HL-60 (cell line): ENCODE results near the gene TTC28.

Experiments
- DNase-seq, 2 experiments: peaks; one replicate each; pipeline ENCODE4 v3.0.0-alpha.2; 2010 to 2020; ENCODE audit warnings: low read depth in 1 of 2, low spot score in 1 of 2
- H3K27ac ChIP-seq: fragments of 250-450 bp; sonication (Bioruptor Pico); replicated peaks from 2 replicates; pipeline ENCODE4 v1.5.1; 2020; ENCODE audit warnings: mild to moderate bottlenecking, moderate library complexity
- H3K27me3 ChIP-seq: fragments of 250-450 bp; sonication (Bioruptor Pico); 2 replicates; pipeline ENCODE4 v1.5.1; 2021; ENCODE audit warnings: mild to moderate bottlenecking, moderate library complexity; ENCODE audit not compliant: insufficient read depth, poor library complexity, severe bottlenecking
- H3K4me3 ChIP-seq: replicated peaks from 2 replicates; pipeline ENCODE4 v1.5.1; 2011; ENCODE audit warnings: mild to moderate bottlenecking, control low read depth, low read length; ENCODE audit not compliant: insufficient read depth
- CTCF ChIP-seq: IDR thresholded peaks from one replicate; pipeline ENCODE4 v1.5.1; 2011; ENCODE audit warnings: low read length, control low read depth, inconsistent platforms; ENCODE audit not compliant: insufficient read depth
- GABPA ChIP-seq: IDR thresholded peaks from 2 replicates; pipeline ENCODE4 v1.6.1; 2012; ENCODE audit warnings: low read depth
- POLR2AphosphoS5 ChIP-seq: IDR thresholded peaks from 2 replicates; pipeline ENCODE4 v1.6.1; 2012; ENCODE audit warnings: low read depth
- REST ChIP-seq: IDR thresholded peaks from 2 replicates; pipeline ENCODE4 v1.6.1; 2012; ENCODE audit warnings: low read depth; ENCODE audit not compliant: insufficient replicate concordance
- SPI1 ChIP-seq: IDR thresholded peaks from 2 replicates; pipeline ENCODE4 v1.6.1; 2012; ENCODE audit warnings: low read depth, mild to moderate bottlenecking, borderline replicate concordance

Gene TTC28

GRCh38 chr22:28001171-28001835 is 678.3 kb downstream of the TTC28 start:
- H3K27me3 ChIP-seq, result no peaks in the 10 kb centered on the region
- TF ChIP-seq SPI1 (no peak), REST (no peak)
- no peak overlapping the region for H3K4me3 ChIP-seq
- no peak for DNase-seq
- H3K27ac ChIP-seq, result no peak overlapping the region

- Histone ChIP-seq H3K4me3 (no peak overlapping the region), H3K27me3 (no peaks in the 10 kb centered on the region), H3K27ac (no peak overlapping the region)
- no peak for DNase-seq
- TF ChIP-seq CTCF, result no peak
- no peak for TF ChIP-seq SPI1
- TF ChIP-seq POLR2AphosphoS5, result no peak
- no peak for TF ChIP-seq GABPA
These were observed 679.3 kb downstream of the TTC28 start for GRCh38 chr22:28000361-28000760.

GRCh38 chr22:27999876-28000275 is 679.8 kb downstream of the TTC28 start:
- TF ChIP-seq POLR2AphosphoS5 (no peak), CTCF (no peak), REST (no peak), GABPA (no peak), SPI1 (no peak)
- H3K27me3 ChIP-seq, result no peaks in the 10 kb centered on the region
- no peak for DNase-seq
- no peak overlapping the region for H3K27ac ChIP-seq
- H3K4me3 ChIP-seq, result no peak overlapping the region

GRCh38 chr22:27998511-27999410 is 680.9 kb downstream of the TTC28 start:
- Histone ChIP-seq H3K27ac (no peak overlapping the region), H3K27me3 (no peaks in the 10 kb centered on the region), H3K4me3 (no peak overlapping the region)
- TF ChIP-seq POLR2AphosphoS5, result no peak
- TF ChIP-seq GABPA, result no peak
- no peak for TF ChIP-seq SPI1
- no peak for TF ChIP-seq CTCF
- no peak for TF ChIP-seq REST
- no peak for DNase-seq
